Esophagus squamous epithelium (tissue), 5 donors: Measurements from ENCODE around the gene DGLUCY. TPM values are rescaled to one million over a fixed set of nuclear protein-coding genes. Genes with fewer than 3 reads are reported as not detected.

ENCODE experiments used
- DNase-seq: peaks from one replicate; lab custom pipeline; 2025; lab: John Stamatoyannopoulos, UW
- H3K27ac ChIP-seq, 4 donors: fragments of 200-600 bp; sonication (generic); one replicate each; pipeline ENCODE4 v1.5.1; 2016 to 2019; ENCODE audit warnings: mild to moderate bottlenecking in 1 of 4
- H3K27me3 ChIP-seq, 4 donors: fragments of 200-600 bp; sonication (generic); 1 replicate in 3 of 4; 2 replicates in 1 of 4; pipeline versions ENCODE4 v1.5.1 to v1.6.0; 2017 to 2021; ENCODE audit warnings: antibody characterized with exemption in 1 of 4
- H3K36me3 ChIP-seq, 3 donors: fragments of 200-600 bp; sonication (generic); one replicate each; pipeline ENCODE4 v1.5.1; 2016 to 2019
- H3K4me1 ChIP-seq, 3 donors: fragments of 200-600 bp; sonication (generic); one replicate each; pipeline ENCODE4 v1.5.1; 2017 to 2019
- H3K4me3 ChIP-seq, 4 donors: fragments of 200-600 bp; sonication (generic); 1 replicate in 3 of 4; 2 replicates in 1 of 4; pipeline ENCODE4 v1.5.1; 2016 to 2019; ENCODE audit warnings: mild to moderate bottlenecking in 2 of 4, moderate library complexity in 1 of 4
- H3K9me3 ChIP-seq, 3 donors: fragments of 200-600 bp; sonication (generic); one replicate each; pipeline ENCODE4 v1.5.1; 2016 to 2019
- POLR2A ChIP-seq, 4 donors: fragments of 450-650 bp; IDR thresholded peaks; one replicate each; pipeline ENCODE4 v1.6.1; 2017; ENCODE audit warnings: antibody characterized with exemption in 4 of 4, mild to moderate bottlenecking in 4 of 4, moderate library complexity in 3 of 4
- WGBS, 2 donors: methylation state at CpG; one replicate each; pipeline ENCODE4 v1.1.5; 2018; 5-methylcytosine and 5-hydroxymethylcytosine counted together
- intact Hi-C: fragments of 100-400 bp; cut with DNase I; formaldehyde crosslinking; loops from one replicate; pipeline ENCODE4 v1.15.0; 2022
- total RNA-seq, 4 donors: library from RNA; depleted of rRNA; stranded (reverse); fragments of >200 nt; gene quantifications; one replicate each; pipeline ENCODE4 v1.1.0, GENCODE V29; 2016
- TF ChIP-seq, protein P1 (sequence below), 6 experiments: fragments of 450-650 bp in 4 of 6; fragments of 200-600 bp in 2 of 6; sonication (generic) in 2 of 6; IDR thresholded peaks; one replicate each; pipeline ENCODE4 v1.5.1; 2016 to 2019; ENCODE audit warnings: antibody characterized with exemption in 6 of 6, mild to moderate bottlenecking in 4 of 6, moderate library complexity in 4 of 6
- donor health status: DM: yes; HTN: yes; CAD: no.

Gene DGLUCY
- total RNA-seq, 4 donors from 2014 or later: 32.6 to 51.3 (median 38.9) TPM

DNA sequence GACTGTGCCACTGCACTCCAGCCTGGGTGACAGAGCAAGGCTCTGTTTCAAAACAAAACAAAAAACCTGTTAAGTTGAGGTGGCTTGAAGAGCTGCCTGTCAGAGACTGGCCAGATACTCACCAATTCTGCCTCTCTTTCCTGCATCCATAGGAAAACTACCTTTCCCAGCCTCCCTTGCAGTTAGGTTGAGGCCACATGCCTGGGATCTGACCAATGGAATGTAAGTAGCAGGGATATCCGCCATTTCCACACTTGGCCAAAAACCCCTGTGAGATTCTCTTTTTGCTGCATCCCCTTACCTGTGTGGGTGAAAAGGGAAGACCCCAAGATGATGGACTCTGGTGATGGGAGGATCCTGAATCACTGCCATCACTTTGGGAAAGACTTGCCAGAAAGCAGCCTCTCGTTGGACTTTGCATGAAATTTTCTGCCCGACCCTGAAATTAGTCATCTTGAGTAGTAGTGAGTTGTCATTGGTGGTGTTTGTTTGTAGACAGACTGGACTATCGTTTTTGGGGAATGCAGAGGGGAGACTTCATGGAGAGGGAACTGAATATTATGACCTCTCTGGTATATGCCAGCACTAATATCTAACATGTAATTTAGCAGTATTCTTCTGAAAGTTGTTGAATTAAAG lies 116.6 kb downstream of the DGLUCY start:
- peaks cover 0 to 43% (median 22%) of the 10 kb centered on the region in 3 donors for H3K4me1 ChIP-seq
- 51 to 54% methylated on average over 4 of the region's 4 CpGs for WGBS, 2 donors
- TF ChIP-seq POLR2A (IDR thresholded peaks at IDR 0.05): no peak
- TF ChIP-seq, protein P1, sequence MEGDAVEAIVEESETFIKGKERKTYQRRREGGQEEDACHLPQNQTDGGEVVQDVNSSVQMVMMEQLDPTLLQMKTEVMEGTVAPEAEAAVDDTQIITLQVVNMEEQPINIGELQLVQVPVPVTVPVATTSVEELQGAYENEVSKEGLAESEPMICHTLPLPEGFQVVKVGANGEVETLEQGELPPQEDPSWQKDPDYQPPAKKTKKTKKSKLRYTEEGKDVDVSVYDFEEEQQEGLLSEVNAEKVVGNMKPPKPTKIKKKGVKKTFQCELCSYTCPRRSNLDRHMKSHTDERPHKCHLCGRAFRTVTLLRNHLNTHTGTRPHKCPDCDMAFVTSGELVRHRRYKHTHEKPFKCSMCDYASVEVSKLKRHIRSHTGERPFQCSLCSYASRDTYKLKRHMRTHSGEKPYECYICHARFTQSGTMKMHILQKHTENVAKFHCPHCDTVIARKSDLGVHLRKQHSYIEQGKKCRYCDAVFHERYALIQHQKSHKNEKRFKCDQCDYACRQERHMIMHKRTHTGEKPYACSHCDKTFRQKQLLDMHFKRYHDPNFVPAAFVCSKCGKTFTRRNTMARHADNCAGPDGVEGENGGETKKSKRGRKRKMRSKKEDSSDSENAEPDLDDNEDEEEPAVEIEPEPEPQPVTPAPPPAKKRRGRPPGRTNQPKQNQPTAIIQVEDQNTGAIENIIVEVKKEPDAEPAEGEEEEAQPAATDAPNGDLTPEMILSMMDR (IDR thresholded peaks at IDR 0.05): no peak

DNA sequence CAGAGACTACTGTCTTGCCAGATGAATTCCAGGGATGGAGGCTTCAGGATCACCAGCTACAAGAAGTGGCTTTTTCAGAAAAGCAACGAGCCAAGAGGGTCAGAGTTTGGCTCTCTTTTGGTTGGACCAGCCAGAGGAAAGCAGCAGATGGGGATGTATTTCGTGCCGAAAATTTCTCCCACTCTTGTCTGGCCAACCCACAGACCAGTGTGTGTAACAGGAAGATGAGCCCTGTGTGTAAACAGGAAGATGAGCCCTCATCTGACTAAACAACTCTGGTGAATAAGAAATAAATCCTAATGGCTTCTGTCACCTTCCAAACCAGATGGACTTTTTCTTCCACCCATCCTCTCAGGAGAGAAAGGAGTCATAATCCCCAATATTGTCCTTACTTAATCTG lies 117.6 kb downstream of the DGLUCY start:
- H3K27me3 ChIP-seq: no peaks in the 10 kb centered on the region
- no peaks in the 10 kb centered on the region for H3K9me3 ChIP-seq
- no peak for TF ChIP-seq POLR2A (IDR thresholded peaks at IDR 0.05)
- TF ChIP-seq, protein P1 (IDR thresholded peaks at IDR 0.05): no peak
- H3K27ac ChIP-seq: peak overlapping the region in 2 of 4 donors; percentile 61 to 65
- peaks cover 0 to 51% (median 4%) of the 10 kb centered on the region in 3 donors for H3K36me3 ChIP-seq
- intact Hi-C loops: no loop called here
- peaks cover 0 to 43% (median 22%) of the 10 kb centered on the region in 3 donors for H3K4me1 ChIP-seq
- no peak overlapping the region for H3K4me3 ChIP-seq
- 60 to 75% methylated on average over 3 of the region's 3 CpGs for WGBS, 2 donors
- no peak for DNase-seq

More for the DNA sequence above, 116.6 kb downstream of the DGLUCY start:
- no peaks in the 10 kb centered on the region for H3K9me3 ChIP-seq
- no peaks in the 10 kb centered on the region for H3K27me3 ChIP-seq
- DNase-seq: no peak
- intact Hi-C loops: no loop called here
- H3K36me3 ChIP-seq: peaks cover 0 to 55% (median 0%) of the 10 kb centered on the region in 3 donors
- H3K4me3 ChIP-seq: peak overlapping the region in 1 of 4 donors; percentile 7
- H3K27ac ChIP-seq: peak overlapping the region; percentile 1 to 65 (median 40)

DNA sequence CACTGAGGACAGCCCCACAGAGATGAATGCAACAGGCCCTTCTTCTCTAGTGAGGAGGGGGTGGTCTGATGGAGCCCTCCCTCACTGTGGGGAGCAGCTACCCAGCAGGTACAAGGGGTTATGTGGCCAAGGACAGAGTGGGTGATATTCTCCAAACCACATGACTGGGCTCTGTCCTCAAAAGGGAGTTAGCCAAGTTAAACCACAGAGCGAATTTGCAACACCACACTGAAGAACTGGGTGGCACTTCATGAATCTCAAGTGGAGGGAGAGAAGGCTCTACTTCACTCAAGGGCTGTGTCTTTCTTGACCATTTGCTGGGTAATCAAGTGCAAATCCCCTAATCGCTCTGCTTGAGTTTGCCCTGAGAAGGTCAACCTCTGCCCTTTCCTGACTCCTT lies 118.2 kb downstream of the DGLUCY start:
- H3K27me3 ChIP-seq: no peaks in the 10 kb centered on the region
- TF ChIP-seq, protein P1 (IDR thresholded peaks at IDR 0.05): no peak
- TF ChIP-seq POLR2A (IDR thresholded peaks at IDR 0.05): no peak
- H3K27ac ChIP-seq: peak overlapping the region in 2 of 4 donors; percentile 61 to 65
- H3K9me3 ChIP-seq: no peaks in the 10 kb centered on the region
- 94 to 100% methylated on average over 2 of the region's 2 CpGs for WGBS, 2 donors
- DNase-seq: no peak
- intact Hi-C loops: no loop called here
- no peak overlapping the region for H3K4me3 ChIP-seq
- H3K36me3 ChIP-seq: peaks cover 0 to 45% (median 4%) of the 10 kb centered on the region in 3 donors
- H3K4me1 ChIP-seq: peaks cover 0 to 43% (median 21%) of the 10 kb centered on the region in 3 donors

- Histone ChIP-seq H3K9me3 (no peaks in the 10 kb centered on the region), H3K36me3 (peaks cover 0 to 40% (median 4%) of the 10 kb centered on the region in 3 donors), H3K27ac (peak overlapping the region in 2 of 4 donors; percentile 61 to 65), H3K27me3 (no peaks in the 10 kb centered on the region), H3K4me1 (peaks cover 0 to 45% (median 19%) of the 10 kb centered on the region in 3 donors), H3K4me3 (no peak overlapping the region)
- intact Hi-C loops: no loop called here
- no peak for TF ChIP-seq POLR2A (IDR thresholded peaks at IDR 0.05)
- TF ChIP-seq, protein P1 (IDR thresholded peaks at IDR 0.05): no peak
- DNase-seq: no peak
- 66 to 88% methylated on average over 1 to 2 of the region's 2 CpGs for WGBS, 2 donors
Measured at GRCh38 chr14:91232603-91233002, 118.7 kb downstream of the DGLUCY start.
